Activated CD4-positive, alpha-beta T cell treated with anti-CD3 and anti-CD28 coated beads, Interleukin-2, amount 50 U/mL, for 48 hours (primary cell): Measurements from ENCODE around the gene HOXC11.

Source experiments
- DNase-seq, 2 experiments: peaks; one replicate each; pipeline ENCODE4 v3.0.0-alpha.2; 2020

Gene HOXC11

DNA sequence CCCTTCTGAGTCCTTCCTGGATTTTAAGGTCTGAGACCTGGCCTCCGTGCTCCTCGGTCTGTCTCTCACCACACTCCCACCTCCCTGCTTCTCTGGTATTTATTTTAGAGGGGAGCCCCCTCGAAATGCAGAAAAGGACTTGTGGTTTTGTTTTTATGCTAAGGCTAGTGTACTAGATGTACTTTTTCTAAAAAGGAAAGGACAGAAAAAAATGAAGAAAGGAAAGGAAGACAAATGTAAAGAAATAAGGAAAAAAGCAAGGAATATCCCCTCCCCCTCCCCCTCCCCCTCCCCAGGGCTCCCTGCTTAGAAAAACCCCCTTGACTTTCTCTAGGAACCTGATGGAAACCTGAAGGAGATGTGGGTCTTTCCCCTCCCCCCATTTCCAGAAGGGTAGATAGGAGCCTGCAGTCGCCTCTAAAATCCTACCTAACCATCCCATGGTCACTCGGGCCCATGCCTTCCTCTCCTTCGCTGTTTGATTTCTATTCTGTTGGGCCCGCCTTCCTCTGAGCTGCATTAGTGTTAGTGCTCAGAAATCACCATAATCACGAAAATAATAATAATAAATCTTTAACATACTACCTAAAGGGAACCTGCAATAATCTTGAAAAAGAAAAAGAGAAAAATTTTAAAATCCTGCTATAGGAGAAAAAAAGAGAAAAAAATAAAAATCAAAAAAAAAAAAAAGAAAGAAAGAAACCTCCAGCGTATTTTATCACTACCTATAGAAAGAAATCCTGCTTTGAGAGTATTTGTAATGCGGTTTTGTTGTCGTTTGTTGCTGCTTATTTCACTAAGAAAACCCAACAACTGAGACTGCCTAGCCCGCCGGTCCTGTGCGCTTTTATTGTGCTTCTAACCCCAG is 39.0 kb downstream of the HOXC11 start:
- DNase-seq: no peak

DNA sequence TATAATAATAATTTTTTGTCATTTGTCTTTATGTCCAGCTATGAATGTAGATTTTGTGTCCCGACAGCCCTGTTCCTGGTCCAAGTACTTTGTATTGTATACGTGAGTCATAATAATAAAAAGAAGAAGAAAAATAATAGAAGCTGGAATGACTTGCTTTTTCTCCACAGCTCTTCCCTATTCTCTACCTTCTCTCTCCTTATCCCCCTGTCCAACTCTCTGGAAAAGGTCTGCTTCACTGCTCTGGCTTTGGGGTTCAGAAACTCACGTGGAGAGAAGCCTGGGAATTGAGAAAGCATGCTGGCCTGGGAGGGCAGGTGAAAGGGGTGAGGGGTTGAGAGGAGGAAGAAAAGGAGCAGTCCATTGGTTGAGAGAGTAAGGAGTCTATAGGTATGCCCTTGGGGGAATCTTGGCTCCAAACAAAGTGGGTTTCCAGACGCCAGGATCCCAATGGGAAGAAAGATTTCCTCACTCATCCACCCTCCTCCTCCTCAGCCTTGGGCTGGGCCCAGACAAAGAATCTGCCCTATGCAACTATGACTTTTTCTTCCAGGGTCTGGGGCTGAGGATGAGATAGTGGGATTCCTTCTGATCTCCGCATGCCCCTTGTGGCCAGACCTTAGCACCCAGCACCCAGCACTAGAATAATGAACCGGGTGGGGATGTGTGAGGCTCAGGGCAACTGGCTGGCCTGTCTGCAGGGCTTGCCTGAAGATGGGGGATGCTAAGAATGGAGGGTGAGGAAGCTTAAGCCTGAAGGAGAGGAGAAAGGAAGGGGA is 39.9 kb downstream of the HOXC11 start:
- DNase-seq: no peak

DNA sequence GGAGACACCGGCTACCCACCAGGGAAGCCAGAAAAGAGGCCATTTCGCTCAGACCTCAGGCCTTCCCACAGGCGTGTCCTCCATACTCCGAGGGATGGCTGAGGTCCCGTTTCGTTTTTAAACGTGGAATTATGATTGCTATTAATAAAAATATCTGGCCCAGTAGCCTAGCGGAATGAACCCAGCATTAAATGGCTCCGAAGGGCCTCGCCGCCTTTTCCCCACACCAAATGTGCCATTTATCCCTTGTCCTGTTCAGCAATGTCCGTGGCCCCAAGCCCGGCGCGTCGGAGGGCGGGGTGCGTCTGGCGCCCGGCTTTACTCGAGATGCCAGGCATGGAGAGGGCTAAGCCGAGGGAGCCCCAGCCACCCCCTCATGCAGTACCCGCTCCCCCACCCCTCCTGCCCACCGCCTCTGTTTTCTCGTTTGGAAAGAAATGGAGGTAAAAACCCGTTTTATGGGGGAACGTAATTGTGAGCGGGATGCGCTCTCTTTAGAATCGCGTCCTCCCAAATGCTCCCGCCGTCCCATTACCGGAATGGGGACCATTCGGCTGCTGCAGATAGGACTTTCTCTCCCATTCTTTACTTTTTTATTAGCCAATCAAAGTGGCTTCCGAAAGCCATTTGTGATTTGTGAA is 41.6 kb downstream of the HOXC11 start:
- no peak for DNase-seq

DNA sequence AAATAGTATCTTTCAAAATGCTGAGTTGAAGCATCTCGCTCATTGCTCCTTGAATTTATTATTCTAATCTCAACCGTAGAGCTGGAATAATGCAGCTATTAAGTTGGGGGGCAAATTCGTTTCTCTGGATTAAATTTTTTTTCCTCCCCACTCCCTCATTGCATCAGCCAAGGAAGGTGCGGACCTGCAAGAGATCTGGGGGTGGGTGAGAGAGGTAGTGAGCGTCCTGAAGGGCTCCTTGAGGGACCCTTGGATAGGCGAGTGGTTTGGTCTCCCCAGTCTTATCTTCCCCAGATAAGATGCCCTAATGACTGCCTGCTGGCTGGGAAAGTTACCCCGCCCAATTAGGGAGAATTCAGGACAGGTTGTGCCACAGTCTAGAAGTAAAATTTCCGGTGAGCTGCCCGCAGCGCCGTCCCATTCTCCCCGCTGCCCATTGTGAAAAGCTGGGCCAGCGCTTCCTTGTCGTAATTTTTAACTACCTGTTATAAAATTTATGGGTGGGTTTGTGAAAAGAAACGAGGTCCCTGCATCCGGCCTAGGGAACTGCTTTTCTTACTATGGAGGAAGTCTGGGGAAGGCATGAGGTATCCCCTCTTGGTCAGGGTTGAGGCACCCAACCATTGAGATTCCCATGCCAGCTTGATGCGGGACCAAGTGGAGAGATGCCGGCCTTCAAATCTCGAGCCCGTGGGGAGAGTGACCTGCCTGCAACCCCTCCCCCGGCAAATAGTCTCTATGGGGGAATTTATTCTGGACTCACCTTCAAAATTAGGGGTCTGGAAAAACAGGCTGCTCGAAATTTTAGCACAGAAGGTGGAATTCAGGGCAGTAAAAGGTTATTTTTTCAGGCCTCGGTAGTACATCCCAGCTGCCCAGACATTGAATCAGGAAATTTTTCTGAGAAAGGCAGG is 42.3 kb downstream of the HOXC11 start:
- DNase-seq: no peak

DNA sequence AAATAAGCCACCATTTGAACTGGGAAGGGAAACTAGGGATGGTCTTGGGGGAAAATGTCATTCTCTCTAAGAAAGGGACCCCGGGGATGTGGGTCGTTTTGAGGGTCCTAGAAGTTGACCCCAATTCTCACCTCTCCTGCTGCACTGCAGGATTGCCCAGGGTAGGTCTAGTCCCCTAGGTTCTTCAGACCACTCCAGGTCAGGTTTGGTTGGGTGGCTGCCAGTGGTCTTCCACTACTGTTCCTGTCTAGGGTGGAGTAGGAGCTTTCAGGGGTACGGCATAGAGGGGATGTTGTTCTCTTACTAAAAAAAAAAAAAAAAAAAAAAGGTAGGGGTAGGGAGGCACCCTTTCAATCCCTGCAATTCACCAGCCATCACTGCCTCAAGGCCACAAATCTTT is 43.1 kb downstream of the HOXC11 start:
- no peak for DNase-seq

DNA sequence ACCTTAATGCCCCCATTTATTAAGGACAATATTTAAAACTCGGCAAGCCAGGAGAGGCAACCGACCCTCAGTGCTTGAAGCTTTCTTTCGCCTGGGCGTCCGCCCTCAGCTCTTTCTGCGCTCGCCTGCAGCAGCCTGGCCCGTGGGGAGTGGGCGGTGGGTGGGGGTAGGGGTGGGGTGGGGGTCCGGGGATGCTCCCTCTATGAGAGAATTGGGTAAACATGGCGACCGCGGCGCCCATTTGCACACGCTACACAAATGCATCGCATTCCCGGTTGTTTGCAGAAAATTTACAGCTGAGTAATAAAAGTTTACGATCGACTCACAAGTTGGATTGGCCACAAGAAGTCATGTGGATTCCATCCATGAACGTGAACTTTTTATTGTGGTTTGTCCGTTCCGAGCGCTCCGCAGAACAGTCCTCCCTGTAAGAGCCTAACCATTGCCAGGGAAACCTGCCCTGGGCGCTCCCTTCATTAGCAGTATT is 43.6 kb downstream of the HOXC11 start:
- no peak for DNase-seq

DNA sequence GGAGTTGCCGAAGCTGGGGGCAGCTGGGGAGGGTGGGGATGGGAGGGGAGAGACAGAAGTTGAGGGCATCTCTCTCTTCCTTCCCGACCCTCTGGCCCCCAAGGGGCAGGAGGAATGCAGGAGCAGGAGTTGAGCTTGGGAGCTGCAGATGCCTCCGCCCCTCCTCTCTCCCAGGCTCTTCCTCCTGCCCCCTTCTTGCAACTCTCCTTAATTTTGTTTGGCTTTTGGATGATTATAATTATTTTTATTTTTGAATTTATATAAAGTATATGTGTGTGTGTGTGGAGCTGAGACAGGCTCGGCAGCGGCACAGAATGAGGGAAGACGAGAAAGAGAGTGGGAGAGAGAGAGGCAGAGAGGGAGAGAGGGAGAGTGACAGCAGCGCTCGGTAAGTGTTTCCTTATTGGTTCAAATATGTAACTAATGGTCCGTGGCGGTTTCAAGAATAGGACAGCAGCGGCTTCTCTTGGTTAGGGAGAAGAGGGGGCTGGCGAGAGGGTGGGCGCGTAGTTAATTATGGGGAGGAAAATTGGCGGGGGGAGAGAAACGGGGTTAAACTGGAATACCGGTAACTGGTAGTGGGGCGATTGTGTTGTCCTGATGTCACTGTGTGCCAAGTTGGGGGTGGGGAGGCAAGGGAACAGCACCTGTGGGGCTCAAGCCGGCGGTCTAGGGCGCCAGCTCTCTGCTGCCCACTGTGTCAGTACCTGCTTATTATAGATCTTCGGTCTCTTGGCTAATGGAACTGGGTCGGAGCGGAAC is 44.3 kb downstream of the HOXC11 start:
- DNase-seq: no peak

DNA sequence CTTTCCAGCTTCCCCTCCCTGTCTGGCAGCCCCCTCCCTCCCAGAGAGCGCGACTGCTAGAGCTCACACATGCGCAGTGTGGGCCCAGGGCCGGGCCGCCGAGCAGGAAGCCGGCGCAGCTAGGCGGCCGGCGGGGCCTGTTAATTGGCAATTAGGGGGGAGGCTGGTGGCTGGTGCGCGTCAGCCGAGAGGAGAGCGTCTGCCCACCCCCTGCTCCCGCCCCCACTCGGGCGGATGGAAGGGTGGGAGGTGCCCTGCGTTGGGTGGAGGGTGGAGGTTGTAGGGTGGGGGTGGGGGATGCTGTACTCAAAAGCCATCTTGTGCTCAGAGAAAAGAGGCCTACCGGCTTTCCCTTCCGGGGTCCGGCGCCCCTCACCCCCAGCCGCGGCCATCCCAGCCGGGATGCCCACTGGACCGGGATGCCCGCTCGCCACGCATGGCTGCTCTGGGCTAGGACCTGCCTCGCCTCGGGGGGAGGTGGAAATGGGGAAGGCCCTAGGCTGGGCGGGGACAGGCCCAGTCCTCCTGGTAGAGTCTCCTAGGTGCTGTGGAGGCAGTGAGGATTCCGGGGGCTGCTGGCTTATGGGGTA is 45.0 kb downstream of the HOXC11 start:
- DNase-seq: peak; percentile 65 to 70

DNA sequence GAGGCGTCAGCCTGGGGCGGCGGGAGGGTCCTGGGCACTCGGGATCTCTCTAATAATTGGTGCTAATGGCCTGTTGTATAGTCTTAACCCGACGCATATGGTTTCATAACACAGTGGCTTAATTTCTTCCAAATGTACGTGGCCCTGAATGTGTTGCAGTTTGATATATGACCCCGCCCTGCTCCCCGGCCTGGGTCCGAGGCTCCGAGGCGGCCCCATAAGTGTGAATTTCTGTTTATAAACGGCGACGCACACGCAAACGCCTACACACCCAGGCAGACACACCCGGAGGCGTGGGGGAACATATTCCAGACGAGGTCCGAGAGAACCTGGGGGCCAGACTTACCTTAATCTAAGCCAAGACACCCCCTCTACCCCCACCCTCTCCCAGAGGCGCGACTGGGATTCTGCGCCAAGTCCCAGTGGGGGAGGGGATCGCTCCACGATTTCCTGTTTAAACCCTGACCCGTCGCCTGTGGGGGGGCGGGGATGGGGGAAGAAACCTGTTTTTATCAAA is 45.6 kb downstream of the HOXC11 start:
- DNase-seq: no peak

DNA sequence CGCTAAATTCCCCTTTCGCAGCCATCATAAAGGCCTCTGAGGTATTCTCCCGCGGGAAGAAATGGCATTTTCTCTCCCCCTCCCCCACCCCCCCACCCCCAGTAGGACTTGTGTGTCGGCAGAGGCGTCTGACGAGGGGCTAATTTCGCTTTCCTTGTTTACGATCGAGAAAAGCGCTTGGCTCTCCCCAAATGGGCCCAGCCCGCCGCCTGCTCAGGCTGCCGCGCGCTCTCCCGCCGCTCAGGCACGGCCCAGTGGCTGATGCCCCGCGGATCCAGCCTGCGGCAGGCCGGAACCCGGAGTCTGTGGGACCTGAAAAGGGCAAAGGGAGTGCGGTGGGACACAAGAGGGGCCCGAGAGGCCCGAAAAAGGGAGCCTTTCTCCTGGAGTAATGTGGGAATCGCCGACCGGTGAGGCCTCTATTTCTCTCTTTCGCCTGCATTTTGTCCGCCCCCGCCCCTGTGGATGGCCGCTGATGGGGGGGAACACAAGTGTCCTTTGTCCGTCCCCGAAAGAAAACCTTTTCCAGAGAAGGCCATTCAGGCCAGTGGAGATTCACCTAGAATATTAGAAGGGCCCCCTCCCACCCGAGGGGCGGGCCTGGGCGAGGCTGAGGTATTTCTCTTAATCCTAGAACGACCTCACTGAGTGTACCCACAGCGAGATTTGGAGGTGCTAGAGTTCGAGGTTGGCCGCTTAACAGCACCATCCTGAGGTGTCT is 46.3 kb downstream of the HOXC11 start:
- no peak for DNase-seq

DNA sequence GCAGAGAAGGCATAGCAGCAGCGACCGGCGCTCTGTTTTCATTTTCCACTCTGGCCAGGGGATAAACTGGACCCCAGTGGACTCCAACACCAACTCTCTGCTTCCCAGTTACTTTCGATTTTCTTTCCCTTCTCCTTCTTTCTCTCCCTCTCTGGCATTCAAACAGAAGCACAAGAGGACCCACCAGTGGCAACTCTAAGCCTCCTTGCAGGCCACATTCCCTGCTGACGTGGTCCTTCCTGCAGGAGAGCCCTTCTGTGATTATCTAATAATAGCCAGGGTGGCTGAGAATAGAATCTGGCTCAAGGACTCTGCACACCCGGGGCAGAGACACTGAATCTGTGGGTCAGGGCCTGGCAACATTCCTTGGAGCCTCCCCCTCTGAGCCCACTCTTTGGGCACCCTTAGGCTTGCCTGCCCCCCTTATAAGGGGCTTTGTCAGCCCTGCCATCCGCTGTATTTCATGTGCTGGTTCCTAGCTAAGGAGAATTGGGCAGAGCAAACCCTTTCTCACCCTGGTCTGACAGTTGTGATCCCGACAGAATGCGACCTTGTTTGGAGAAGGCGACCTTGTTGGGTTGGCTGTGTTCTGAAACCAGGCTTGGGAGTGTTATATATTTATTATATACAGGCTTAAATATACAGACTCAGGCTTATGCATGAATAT is 47.1 kb downstream of the HOXC11 start:
- no peak for DNase-seq

DNA sequence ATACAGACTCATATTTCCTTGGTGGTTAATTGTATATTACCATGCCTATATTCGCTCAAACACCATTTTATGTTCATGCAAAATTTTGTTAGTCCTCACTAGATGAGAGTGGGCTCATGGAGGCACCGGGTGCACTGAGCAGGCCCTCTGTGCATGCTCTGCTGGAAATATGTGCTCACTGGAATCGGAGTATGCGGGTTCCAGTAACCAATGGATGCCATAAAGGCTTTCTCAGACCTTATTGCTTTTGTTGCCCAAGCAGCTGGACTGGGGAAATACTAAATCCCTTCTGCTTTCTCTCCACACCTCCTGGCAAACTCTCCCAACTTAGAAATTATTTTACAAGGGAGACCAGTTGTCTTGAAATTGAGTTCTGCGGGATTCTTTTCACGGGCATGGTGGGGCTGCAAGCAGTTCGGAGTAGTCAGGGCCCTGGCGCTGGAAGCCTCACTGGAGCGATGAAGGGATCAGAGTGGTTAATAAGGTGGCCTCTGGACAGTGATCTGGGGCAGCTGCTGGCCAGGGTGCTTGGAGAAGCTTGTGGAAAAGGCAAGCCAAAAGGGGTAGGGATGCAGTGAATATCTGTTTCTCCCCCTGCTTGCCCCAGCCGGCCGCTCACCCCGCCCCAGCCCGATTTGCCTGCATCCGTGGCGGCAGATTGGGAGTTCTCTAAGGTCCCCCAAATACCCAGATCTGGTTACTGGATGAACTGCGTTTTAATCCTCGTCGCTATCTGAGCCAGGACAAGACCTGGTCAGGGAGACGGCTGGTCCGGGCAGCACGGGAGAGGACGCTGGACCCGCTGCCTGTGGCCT is 47.9 kb downstream of the HOXC11 start:
- no peak for DNase-seq

DNA sequence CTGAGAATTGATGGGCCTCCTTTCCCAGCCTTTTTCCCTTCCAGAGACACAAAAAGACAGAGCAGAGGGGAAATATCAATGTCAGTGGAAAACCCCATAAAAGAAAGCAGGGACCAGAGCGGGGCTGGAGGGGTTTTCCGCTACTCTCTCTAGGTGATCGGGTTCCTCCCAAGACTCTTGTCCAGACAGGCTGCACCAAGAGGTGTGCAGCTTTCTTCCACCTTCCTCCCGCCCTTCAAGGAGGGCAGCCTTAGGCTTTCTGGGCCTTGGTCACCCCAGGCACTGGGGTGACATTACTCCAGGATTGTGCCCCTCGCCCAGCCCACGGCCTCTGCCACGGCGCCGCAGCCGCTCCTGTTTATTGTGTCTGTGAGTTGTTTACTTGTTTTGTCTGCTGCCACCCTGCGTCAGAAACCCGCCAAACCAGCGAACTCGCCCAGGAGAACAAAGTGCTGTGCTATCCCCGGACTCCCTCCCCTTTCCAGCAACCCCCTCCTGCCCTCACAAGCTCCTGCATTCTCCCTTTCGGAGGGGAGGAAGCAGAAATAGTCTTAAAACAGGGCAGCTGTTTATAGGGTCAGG is 48.6 kb downstream of the HOXC11 start:
- no peak for DNase-seq

DNA sequence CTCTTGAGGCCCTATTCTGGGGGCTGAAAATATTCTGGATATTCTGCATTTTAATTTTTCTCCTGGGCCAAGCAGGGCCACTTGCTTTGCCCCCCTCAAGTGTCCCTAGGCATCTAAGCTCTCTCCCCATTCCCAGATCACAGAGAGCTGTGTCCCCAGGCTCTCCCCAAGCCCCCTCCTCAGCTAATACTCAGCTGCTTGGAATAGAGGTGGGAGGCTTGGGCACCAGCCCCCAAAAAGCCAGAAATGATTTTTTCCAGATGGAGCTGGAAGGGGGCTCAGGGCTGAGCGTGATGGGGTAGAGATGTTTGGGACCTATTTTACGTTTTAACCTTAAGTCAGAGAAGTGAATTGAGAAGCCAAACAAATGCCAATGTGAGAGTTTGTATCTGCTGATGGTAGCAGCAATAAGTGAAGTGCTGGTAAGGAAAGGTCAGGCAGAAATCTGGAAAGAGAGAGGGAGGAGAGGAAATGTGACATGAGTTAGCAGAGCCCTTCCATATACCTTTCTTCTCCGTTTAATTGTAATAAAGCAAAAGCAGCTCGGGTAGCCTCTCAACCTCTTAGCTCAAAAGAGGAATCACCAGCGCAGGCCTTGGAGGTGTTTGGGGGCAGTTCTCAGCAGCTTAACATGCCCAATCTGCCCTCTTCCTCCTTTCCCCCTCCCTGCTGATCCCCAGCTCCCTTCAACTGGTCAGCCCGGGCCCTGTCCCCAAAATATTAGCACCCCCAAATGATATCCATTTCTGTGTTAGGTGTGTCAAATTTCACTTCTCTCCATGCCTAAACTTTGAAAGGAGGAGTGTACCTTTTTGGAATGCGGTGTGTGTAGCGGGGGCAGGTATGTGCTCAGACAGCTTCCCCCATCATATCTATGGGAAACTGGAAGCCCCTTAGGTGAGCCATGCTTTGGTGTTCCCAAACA is 50.3 kb downstream of the HOXC11 start:
- DNase-seq: no peak

DNA sequence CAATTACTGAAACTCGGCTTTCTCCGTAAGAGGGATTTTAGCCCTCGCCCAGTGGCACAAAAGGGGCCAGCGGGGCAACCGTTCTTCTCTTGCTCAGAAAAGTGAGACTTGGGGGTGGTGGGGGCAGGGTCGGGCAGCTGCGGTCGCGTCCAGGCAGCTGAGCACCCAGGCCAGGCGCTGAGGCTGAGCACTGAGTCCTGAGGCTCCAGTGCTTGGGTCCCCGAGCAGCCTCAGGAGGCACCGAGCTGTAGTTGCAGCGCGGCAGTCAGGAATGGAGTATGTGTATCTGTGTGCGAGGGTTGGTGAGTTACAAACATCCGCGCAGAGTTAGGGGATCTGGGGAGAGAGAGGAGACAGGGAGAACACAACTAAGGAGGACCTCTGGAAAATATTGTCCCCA is 51.2 kb downstream of the HOXC11 start:
- no peak for DNase-seq

DNA sequence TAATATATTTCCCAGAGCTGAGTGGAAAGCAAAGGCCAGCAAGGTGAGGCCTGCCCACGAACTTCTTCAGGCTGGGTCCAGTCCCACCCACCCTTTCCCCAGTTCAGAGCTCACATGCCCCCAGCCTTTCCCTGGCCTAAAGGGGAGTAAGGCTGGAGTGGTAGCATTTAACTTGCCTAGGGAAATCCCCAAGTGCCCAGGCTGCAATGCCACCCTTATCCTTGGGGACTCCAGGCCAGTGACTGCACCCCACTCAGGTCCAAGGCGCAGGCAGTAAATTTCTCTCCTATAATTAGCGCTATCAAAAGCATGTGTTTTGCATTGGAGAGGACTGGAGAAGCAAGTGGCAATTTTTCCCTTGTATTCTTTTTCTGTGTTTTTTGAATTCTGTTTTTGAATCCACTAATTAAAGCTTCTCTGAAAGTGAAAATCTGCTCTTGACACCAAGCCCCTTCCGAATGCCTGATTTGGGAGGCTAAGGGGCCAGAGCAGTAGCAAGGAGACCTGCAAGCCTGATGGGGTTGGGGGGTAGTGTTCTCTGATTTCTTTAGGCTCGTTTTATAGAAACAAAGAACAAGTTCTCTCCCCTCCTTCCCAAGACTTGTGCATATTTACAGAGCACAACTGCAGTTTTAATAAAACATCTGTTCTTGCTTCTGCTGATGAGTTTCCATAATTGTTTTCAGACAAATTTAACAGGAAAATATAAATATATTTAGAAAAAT is 51.8 kb downstream of the HOXC11 start:
- DNase-seq: no peak
